ENCODE data around the gene VPS26A. TPM values are rescaled to one million over a fixed set of nuclear protein-coding genes. Genes with fewer than 3 reads are reported as not detected.

VPS26A gene
- total RNA-seq: 28.2 and 33.2 TPM in 2 replicates

GRCh38 chr10:69123747-69124562, at the start of gene VPS26A:
VPS26A (plus strand) TSS chr10:69124178; CDS start chr10:69124278, 100 bp downstream.

GRCh38 chr10:69087590-69088470, 36.1 kb upstream of the VPS26A start, which contains the start of gene SRGN:
SRGN (plus strand) TSS chr10:69088103; CDS start chr10:69088158, 55 bp downstream.

DNA sequence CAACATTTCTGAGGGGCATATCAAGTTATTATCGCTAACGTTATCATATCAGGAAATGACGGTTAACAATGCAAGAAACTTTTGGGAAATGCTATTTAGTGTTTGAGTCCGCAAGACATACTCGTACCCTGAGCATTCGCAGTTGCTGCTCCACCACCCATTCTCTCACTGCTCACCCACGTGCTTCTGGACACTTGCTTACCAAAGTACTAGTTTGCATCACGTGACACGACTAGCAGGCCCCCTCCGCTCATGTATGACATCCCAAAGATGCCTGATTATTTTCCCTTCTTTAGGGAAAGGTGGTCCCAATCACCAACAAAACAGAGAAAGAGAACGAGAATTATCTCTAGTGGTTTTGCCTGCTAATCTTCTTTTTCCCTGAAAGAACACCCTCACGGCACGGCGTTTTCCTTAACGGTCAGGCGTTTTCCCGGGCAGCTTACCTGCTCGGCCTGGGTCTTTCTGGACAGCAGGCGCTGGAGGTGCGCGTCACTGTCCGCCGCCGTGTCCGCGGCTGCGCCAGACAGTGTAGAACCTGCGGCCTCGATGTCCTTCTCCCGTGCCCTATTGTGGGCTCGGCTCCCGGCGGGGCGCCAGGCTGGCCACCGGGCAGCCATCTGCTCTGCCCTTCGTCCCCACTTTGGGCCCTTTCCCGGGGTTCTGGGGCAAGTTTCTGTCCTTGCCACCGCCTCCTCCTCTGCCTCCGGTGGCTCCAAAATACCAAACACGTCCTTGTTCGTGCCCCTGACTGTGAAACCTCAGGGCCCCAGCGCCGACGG, 56.0 kb downstream of the VPS26A start, which contains the start of gene SUPV3L1:
Gene SUPV3L1, plus strand, starts transcription at position 492 of the 782 bp plus-strand sequence. Its CDS starts 58 bp downstream, at position 550.

GRCh38 chr10:69220041-69220451, 96.1 kb downstream of the VPS26A start, which contains the start of gene HKDC1:
HKDC1 (plus strand) TSS chr10:69220332; CDS start chr10:69220436, 104 bp downstream.

Other genes starting within 250 kb of the VPS26A start
- gene DDX50, start 222.9 kb upstream of the VPS26A start, total RNA-seq: 35.2 and 39.5 TPM in 2 replicates
- 44.2 and 55.4 TPM in 2 replicates for gene DDX21, start 168.0 kb upstream of the VPS26A start, total RNA-seq
- gene KIFBP, start 135.4 kb upstream of the VPS26A start, total RNA-seq: 36.6 and 41.1 TPM in 2 replicates
- gene SRGN, start 36.1 kb upstream of the VPS26A start, total RNA-seq: 574 and 715 TPM in 2 replicates
- gene SUPV3L1, start 56.1 kb downstream of the VPS26A start, total RNA-seq: 13.2 and 13.3 TPM in 2 replicates
- 0.18 and 0.49 TPM in 2 replicates for gene HKDC1, start 96.2 kb downstream of the VPS26A start, total RNA-seq
- gene HK1, start 154.3 kb downstream of the VPS26A start, total RNA-seq: 168 and 214 TPM in 2 replicates